Astrocyte of the cerebellum (primary cell): ENCODE measurements around the gene MYH7B.

Source experiments
- DNase-seq: peaks from one replicate; pipeline ENCODE4 v3.0.0-alpha.2; 2011; ENCODE audit warnings: low read depth
- H3K4me3 ChIP-seq: 2 replicates; pipeline ENCODE4 v1.5.1; 2011; ENCODE audit warnings: mild to moderate bottlenecking, low read depth, low read length, moderate library complexity
- in situ Hi-C: cut with HindIII; loops from 2 replicates; pipeline ENCODE4 v1.10.0; 2017; ENCODE audit warnings: low sequenced_read_pairs
- TF ChIP-seq, protein P1 (sequence below): IDR thresholded peaks from 2 replicates; pipeline ENCODE4 v1.5.1; 2012; ENCODE audit warnings: low read length, low read depth, moderate library complexity, mild to moderate bottlenecking; ENCODE audit errors: missing control alignments

Gene MYH7B

DNA sequence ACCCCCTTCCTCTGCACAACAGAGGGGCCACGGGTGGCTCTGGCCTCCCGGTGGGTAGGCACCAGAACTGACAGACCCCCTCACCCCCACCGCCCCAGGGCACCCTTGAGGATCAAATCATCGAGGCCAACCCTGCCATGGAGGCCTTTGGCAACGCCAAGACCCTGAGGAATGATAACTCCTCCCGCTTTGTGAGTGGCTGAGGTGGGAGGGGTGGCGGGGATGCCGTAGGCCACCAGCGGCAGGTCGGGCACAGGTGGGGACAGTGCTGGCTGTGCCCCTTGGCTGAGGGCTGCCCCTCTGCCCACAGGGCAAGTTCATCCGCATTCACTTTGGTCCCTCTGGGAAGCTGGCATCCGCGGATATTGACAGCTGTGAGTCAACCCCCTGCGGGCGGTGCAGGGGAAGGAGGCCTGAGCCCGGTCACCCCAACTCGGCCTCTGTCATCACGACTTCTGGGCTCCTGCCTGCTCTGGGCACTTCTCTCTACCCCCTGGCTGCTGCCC, 29.1 kb downstream of the MYH7B start:
- no peak overlapping the region for H3K4me3 ChIP-seq
- in situ Hi-C loops: no loop called here
- no peak for DNase-seq
- TF ChIP-seq, protein P1, sequence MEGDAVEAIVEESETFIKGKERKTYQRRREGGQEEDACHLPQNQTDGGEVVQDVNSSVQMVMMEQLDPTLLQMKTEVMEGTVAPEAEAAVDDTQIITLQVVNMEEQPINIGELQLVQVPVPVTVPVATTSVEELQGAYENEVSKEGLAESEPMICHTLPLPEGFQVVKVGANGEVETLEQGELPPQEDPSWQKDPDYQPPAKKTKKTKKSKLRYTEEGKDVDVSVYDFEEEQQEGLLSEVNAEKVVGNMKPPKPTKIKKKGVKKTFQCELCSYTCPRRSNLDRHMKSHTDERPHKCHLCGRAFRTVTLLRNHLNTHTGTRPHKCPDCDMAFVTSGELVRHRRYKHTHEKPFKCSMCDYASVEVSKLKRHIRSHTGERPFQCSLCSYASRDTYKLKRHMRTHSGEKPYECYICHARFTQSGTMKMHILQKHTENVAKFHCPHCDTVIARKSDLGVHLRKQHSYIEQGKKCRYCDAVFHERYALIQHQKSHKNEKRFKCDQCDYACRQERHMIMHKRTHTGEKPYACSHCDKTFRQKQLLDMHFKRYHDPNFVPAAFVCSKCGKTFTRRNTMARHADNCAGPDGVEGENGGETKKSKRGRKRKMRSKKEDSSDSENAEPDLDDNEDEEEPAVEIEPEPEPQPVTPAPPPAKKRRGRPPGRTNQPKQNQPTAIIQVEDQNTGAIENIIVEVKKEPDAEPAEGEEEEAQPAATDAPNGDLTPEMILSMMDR: no peak

DNA sequence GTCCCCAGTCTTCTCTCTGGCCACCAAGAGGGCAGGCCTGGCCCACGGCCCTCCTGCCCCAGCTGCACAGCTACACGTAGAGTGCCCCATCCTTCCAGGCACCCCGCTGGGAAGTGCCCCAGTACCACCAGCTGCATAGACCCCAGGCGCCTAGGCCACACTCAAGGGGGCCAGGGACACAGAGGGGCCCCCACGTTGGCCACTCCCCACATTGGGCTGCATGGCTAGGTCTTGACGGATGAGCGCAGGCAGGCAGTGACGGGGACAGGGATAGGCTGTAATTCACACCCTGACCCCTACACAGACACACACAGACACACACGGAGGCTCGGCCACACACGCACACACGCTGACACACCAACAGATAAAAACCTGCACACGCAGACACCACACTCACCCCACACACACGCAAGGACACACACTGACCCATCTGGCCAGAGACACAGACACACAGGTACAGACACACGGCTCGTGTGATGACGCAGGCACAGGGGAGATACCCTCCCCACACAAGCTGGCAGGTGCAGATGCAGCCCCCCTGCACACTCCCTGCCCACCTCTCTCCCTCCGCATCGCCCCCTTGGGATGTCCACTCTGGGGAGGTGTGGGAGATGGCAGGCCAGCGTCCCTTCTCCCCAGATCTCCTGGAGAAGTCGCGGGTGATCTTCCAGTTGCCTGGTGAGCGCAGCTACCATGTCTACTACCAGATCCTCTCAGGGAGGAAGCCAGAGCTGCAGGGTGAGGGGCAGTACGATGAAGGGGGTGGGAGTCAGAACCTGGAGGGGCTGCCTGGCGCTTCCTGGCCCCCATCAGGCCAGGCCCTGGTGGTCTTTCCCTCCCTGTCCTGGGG, 30.0 kb downstream of the MYH7B start:
- in situ Hi-C loops: no loop called here
- TF ChIP-seq, protein P1: no peak
- no peak overlapping the region for H3K4me3 ChIP-seq
- no peak for DNase-seq

DNA sequence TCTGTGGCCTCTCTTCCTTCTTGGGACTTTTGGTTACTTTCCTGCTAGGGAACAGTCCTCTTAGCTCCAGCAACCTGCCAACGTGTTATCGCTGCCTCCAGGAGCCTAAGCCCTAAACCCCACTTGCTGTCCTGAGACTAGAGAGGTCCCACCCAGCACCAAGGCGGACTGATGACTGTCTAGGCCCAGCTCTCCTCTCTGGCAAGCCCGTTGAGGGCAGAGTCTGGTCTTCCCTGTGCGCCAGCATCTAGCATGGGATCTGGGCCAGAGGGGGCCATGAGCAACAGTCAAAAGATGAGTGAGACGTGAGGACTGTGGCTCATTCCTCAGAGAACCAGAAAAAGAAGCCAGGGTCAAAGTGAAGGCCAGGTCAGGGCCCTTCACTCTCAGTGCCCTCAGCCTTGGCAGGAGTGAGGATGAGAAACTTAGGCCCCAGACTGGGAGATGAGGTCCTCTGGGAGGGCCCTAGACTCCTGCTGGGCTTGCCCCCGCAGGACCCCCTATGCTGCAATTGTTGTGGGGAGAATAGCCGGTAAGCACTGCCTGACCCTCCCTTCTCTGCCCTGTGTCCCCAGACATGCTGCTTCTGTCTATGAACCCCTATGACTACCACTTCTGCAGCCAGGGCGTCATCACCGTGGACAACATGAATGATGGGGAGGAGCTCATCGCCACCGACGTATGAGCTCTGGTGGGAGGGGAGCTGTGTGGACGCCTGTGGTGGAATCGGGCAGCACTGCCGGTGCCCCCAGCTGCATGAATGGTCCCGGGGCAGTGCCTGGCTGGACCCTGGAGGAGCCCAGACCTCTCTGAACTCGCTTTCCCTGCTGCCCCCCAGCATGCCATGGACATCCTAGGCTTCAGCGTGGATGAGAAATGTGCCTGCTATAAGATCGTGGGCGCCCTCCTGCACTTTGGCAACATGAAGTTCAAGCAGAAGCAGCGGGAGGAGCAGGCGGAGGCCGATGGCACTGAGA, 30.9 kb downstream of the MYH7B start:
- TF ChIP-seq, protein P1: no peak
- DNase-seq: no peak
- in situ Hi-C loops: no loop called here
- H3K4me3 ChIP-seq: no peak overlapping the region

DNA sequence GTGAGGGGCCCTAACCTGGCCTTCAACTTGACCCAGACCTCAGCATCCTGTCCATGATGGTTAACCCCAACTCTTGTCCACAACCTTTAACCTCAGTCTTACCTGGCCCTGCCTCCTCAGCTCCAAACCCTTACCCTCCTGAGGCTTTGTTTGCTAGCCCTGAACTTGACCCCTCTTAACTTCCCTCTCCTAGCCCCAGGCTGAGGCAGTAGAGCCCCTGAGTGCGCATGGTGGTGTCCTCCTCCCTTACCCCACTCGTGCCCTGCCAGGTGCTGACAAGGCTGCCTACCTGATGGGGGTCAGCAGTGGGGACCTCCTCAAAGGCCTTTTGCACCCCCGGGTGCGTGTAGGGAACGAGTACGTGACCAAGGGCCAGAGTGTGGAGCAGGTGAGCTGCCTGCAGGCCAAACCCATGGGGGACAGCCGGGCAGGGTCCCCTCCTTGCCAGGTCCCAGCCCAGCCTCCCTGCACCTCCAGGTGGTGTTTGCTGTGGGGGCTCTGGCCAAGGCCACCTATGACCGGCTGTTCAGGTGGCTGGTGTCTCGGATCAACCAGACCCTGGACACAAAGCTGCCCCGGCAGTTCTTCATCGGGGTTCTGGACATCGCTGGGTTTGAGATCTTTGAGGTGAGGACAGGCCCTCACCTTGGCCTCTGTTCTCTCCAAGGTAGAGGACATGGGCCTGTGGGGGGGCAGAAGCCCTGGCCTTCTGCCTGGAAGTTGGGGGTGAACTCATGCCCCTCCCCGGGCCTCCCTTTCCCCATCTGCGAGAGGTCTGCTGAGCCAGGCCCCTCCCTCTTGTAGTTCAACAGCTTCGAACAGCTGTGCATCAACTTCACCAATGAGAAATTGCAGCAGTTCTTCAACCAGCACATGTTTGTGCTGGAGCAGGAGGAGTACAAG, 31.9 kb downstream of the MYH7B start:
- TF ChIP-seq, protein P1: no peak
- no peak overlapping the region for H3K4me3 ChIP-seq
- DNase-seq: no peak
- in situ Hi-C loops: no loop called here

DNA sequence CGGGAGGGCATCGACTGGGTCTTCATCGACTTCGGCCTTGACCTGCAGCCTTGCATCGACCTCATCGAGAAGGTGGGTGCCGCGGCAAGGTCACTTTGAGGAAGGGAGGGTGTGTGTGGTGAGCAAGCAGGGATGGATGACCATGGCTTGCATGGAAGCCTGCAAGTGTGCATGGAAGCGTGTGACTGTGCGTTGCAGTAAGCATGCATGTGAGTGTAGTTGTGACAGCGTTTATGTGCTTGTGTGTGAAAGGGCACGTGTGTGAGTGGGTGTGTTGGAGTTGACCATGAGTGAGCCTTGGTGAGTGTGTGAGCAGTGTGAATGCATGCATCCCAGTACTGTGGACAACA, 32.5 kb downstream of the MYH7B start:
- TF ChIP-seq, protein P1: no peak

More for the DNA sequence above, 32.5 kb downstream of the MYH7B start:
- H3K4me3 ChIP-seq: no peak overlapping the region
- in situ Hi-C loops: no loop called here
- DNase-seq: no peak
